ENCODE results near the gene LDLRAD4.
A peak's percentile ranks its signal among the peaks of the same experiment; 100 is the strongest.
"Not testable (repeated sequence)": the region's sequence is repeated elsewhere in the genome, so short reads cannot be mapped to it uniquely, and the experiment has no call there.

The LDLRAD4 gene

GRCh38 chr18:13585379-13586153, 367.0 kb downstream of the LDLRAD4 start:
- no peak for DNase-seq

DNA sequence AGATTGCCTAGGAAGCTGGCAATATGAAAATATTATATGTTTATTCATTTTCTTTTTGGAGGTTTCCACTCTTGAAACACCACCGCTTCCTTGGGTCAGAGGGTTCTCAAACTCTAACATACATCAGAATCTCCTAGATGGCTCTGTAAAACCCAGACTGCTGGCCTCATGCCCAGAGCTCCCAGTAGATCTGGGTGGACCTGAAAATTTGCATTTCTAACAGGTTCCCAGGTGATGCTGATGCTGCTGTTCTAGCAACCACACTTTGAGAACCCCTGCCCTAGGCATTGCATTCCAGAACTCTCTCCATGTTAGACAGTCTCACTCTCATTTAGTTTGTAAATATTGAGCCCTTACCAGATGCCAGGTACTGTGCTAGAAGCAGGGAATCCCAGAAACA, 368.4 kb downstream of the LDLRAD4 start:
- DNase-seq = no peak

DNA sequence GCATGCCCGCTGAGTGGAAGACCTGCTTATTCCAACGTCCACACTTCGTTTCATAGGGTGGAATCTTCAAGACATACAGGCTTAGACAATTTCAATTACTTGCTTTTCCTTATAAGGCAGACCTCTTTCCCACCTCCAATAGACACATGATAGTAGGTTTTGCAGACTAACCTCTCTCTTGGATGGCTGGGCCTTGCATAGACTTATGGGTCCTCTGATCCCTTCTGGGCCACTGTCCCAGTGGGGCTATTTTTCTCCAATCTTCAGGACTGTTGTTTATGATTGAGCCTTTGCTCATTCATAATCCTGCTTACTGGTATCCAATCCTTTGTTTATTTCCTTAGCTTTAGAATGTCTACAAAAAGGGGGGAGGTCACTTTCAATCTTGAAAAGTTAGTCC, 368.9 kb downstream of the LDLRAD4 start:
- DNase-seq = no peak

- DNase-seq = no peak
These were observed 369.4 kb downstream of the LDLRAD4 start for GRCh38 chr18:13587937-13588336.

DNA sequence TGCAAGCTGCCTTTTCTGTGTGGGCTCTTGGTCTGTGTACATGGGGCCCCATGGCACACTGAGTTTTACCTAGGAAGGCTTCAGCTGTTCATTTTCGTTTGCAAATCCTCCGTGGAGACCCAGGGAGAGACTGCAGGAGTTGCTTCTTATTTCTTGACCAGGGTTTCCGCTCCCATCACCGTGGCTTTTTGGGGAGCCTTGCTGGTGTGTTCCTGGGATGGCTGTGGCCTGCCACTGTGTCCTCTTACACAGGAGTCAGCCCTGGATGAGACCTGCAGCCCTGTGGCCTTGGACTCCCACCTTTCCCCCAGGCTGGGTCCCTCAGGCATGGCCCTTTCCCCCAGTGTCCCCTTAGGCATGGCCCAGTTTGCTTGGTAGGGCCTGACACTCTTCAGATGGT, 370.8 kb downstream of the LDLRAD4 start:
- no peak for DNase-seq

GRCh38 chr18:13589943-13590342, 371.4 kb downstream of the LDLRAD4 start:
- no peak for DNase-seq

DNA sequence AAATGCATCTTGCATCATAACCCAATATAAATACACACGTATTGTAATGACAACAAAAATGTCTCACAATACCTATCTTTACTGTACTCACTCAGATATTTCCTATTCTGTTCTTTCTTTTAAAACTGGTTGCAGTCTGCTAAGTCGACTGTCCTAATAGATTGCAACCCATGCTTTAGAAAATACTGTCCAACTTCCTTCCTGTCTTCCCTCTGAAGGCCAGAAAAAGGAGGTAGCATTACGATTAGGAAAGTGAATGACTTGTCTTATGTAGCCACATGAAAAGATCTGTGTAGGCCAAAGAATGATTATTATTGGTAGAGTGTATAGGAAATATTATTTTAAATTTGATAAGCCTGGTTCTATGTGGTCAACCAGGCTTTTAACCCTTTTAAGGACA, 373.7 kb downstream of the LDLRAD4 start:
- DNase-seq = no peak

- DNase-seq = no peak
These were observed 376.0 kb downstream of the LDLRAD4 start for GRCh38 chr18:13594551-13594950.

DNA sequence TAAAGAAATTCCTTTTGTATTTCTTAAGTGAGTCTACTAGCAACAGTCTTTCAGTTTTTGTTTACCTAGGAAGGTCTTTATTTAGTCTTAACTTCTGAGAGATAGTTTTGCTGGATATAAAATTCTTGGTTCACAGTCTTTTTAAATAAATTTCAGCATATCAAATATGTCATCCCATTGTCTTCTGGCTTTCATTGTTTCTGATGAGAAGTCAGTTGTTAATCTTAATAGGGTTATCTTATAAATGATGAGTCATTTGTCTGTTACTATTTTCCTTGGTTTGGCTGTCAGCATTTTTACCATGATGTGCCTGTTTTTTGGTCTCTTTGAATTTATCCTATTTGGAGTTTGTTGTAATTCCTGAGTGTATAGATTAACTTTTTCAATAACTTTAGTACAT, 378.5 kb downstream of the LDLRAD4 start:
- DNase-seq = no peak

- no peak for DNase-seq
These were observed 380.0 kb downstream of the LDLRAD4 start for GRCh38 chr18:13598591-13598990.

GRCh38 chr18:13599031-13599430, 380.5 kb downstream of the LDLRAD4 start:
- no peak for DNase-seq

GRCh38 chr18:13603304-13604019, 384.9 kb downstream of the LDLRAD4 start:
- DNase-seq = no peak

DNA sequence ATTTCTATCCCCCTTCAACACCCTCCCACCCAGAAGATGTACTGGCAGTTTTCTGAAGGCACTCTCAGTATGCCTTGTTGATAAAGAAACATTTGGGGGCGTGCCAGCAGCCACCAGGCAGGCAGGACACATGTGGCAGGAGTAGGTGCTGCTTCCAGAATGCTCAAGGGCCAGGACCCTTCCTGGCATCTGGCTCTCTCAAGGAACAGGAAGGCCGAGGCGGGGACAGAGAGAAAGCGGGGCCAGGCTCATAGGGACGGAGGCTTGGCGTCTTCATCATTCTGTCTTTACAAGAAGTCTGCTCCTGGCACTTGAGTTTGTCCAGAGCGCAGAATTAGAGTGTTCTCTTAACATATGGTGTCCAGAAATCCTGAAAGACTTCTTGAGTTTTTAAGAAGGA, 386.2 kb downstream of the LDLRAD4 start:
- no peak for DNase-seq

GRCh38 chr18:13605477-13605876, 386.9 kb downstream of the LDLRAD4 start:
- DNase-seq = no peak

DNA sequence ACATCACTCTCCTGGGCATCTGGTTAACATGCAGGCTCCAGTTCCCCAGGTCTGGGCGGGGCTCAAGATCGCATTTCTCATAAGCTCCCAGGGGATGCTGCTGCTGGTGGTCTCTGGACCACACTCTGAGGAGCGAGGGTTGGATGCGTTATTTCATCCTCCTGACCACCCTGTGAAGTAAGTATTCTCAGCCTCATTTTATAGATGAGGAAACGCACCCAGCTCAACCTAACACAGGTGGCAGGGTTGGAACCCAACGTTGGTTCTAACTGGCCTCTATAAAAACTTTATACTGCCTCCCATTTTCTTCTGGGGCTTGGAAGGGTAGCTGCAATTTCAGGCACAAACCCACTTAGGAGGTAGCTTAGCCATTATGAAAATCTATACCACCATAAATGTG, 387.3 kb downstream of the LDLRAD4 start:
- no peak for DNase-seq

- no peak for DNase-seq
These were observed 388.2 kb downstream of the LDLRAD4 start for GRCh38 chr18:13606604-13607254.

GRCh38 chr18:13608024-13608562, 389.5 kb downstream of the LDLRAD4 start:
- not testable (repeated sequence) for DNase-seq

- no peak for DNase-seq
These were observed 390.4 kb downstream of the LDLRAD4 start for GRCh38 chr18:13608791-13609532.

DNA sequence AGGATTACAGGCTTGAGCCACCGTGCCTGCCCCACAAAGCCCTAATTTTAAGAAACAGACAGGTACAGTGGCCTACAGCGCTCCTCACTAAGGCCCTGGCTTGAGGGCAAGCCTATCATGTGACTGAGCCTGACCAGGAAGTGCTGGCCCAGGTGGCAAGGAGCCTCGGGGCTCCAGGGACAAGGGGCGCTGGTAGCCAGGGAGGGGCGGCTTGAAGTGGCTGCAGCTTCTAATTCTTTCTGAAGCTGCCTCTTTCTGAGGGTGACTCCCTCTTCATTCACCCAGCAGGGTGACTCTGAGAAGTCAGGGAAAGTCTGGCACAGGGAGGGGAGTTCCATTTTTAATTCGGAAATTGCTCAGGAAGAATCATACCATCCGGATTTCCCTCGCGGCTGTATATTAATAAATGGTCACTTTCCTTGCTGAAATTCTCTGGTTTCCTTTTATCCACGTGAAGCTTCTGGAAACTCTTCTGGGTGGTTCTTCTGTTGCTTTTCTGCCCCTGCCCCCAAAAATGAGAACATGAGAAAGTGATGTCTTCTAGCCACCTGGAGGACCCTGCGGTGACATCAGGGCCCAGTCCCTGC, 392.1 kb downstream of the LDLRAD4 start:
- DNase-seq = no peak

DNA sequence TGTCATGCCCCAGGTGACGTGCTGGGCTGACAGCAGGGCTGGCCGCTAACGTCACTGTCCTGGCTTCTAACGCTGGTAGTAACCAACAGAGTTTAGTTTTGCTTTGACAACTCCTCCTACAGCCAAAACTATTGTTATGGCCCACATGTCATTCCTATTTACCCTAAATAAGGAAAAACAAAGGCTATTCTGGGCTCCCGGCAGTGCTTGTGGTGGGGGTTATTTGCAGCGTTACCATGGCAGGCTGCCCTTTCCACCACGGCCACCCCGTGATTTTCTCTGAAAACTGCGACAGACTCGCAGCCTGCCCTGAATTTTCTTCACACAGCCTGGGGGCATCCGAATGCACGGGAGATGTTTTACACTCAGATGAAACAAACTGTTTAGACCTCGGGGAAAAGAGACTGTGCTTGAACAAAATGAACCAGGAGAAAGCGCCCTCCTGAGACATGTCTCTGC, 392.6 kb downstream of the LDLRAD4 start:
- peak; percentile 33 for DNase-seq

DNA sequence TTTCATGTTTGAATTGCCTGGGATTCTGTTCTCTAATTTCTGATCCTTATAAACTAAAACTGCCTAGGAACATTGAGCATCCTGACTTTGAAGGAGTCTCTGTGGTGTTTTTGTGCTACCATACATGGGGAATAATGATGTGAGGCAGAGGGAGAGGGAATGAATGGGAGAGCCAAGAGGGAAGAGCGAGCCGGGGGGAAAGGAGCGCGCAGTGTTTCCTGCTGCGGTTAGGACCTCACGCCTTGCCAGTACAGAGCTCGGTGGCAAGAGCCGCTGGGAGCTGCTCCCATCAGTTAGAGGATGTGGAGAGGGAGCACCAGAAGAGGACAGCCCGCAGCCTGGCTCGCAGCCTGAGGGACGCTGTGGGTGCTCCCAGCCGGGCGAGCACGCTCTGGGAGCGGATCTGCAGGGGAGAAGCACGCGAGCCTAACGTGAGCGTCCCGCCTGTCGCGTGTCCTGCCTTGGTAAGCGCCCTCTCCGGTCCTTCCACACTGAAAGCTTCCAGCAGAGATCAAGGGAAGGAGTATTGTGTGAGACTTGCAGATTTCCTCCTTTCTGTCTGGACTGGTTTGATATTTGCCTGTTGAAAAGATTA, 393.1 kb downstream of the LDLRAD4 start:
- DNase-seq = peak; percentile 56

All from NCI-H2227 treated with DMSO at 0.1 percent for 48 hours (cell line).